ENCODE measurements around the gene CAMTA1. TPM values are rescaled to one million over a fixed set of nuclear protein-coding genes. Genes with fewer than 3 reads are reported as not detected.
A peak's percentile ranks its signal among the peaks of the same experiment; 100 is the strongest.
"Not testable (repeated sequence)": the region's sequence is repeated elsewhere in the genome, so short reads cannot be mapped to it uniquely, and the experiment has no call there.

Gene CAMTA1
- total RNA-seq, 1 donor from 2014 or later, result 63.8 TPM

DNA sequence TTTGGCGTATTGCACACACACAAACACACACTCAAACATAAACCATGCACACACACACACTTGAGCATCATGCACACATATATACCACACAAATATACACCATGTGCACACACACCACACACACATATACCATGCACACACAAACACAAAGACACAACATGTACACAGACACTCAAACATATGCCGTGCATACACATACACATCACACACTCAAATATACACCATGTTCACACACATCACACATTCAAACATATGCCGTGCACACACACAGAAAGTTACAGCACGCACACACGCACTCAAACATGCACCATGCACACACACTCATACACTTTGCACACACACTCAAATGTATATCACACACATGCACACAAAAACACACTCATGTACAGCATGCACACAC is 361.5 kb downstream of the CAMTA1 start:
- no peak overlapping the region for H3K4me3 Mint-ChIP-seq (ENCODE audit: unreplicated experiment)
- H3K27me3 Mint-ChIP-seq (ENCODE audit: low read depth), result peaks cover 2% of the 10 kb centered on the region
- H3K36me3 Mint-ChIP-seq (ENCODE audit: low read depth), result no peaks in the 10 kb centered on the region
- no peak for DNase-seq (ENCODE audit: low spot score)
- H3K27ac Mint-ChIP-seq (ENCODE audit: unreplicated experiment), result no peak overlapping the region
- H3K4me1 Mint-ChIP-seq (ENCODE audit: low read depth), result peaks cover 8% of the 10 kb centered on the region
- no peaks in the 10 kb centered on the region for H3K9me3 Mint-ChIP-seq (ENCODE audit: low read depth)
- TF ChIP-seq, protein P1, sequence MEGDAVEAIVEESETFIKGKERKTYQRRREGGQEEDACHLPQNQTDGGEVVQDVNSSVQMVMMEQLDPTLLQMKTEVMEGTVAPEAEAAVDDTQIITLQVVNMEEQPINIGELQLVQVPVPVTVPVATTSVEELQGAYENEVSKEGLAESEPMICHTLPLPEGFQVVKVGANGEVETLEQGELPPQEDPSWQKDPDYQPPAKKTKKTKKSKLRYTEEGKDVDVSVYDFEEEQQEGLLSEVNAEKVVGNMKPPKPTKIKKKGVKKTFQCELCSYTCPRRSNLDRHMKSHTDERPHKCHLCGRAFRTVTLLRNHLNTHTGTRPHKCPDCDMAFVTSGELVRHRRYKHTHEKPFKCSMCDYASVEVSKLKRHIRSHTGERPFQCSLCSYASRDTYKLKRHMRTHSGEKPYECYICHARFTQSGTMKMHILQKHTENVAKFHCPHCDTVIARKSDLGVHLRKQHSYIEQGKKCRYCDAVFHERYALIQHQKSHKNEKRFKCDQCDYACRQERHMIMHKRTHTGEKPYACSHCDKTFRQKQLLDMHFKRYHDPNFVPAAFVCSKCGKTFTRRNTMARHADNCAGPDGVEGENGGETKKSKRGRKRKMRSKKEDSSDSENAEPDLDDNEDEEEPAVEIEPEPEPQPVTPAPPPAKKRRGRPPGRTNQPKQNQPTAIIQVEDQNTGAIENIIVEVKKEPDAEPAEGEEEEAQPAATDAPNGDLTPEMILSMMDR (IDR thresholded peaks at IDR 0.05), result no peak

DNA sequence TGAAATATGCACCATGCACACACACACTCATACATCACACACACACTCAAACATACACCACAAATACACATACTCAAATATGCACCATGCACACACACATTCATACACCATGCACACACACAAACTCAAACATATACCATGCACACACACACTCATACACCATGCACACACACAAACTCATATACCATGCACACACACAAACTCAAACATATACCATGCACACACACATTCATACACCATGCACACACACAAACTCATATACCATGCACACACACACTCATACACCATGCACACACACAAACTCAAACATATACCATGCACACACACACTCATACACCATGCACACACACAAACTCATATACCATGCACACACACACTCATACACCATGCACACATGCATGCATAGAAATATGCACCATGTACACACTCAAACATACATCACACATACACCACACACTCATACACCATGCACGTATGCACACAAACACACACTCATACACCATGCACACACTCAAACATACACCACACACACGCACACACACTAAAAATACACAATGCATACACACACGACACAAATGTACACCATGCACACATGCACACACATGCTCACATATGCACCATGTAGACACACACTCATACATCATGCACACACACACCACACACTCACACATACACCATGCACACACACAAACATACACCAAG is 362.5 kb downstream of the CAMTA1 start:
- not testable (repeated sequence) for H3K4me3 Mint-ChIP-seq (ENCODE audit: unreplicated experiment); H3K36me3 Mint-ChIP-seq (ENCODE audit: low read depth); H3K27me3 Mint-ChIP-seq (ENCODE audit: low read depth); H3K9me3 Mint-ChIP-seq (ENCODE audit: low read depth); H3K4me1 Mint-ChIP-seq (ENCODE audit: low read depth); H3K27ac Mint-ChIP-seq (ENCODE audit: unreplicated experiment); DNase-seq (ENCODE audit: low spot score)

GRCh38 chr1:7149080-7149838 is 364.0 kb downstream of the CAMTA1 start:
- H3K27ac Mint-ChIP-seq (ENCODE audit: unreplicated experiment), result peak overlapping the region; percentile 29

GRCh38 chr1:7150724-7151280 is 365.5 kb downstream of the CAMTA1 start:
- H3K27me3 Mint-ChIP-seq (ENCODE audit: low read depth), result peaks cover 4% of the 10 kb centered on the region
- no peaks in the 10 kb centered on the region for H3K9me3 Mint-ChIP-seq (ENCODE audit: low read depth)
- no peak for DNase-seq (ENCODE audit: low spot score)
- H3K4me3 Mint-ChIP-seq (ENCODE audit: unreplicated experiment), result no peak overlapping the region
- H3K4me1 Mint-ChIP-seq (ENCODE audit: low read depth), result peaks cover 8% of the 10 kb centered on the region
- H3K36me3 Mint-ChIP-seq (ENCODE audit: low read depth), result no peaks in the 10 kb centered on the region
- TF ChIP-seq, protein P1 (IDR thresholded peaks at IDR 0.05), result no peak
- no peak overlapping the region for H3K27ac Mint-ChIP-seq (ENCODE audit: unreplicated experiment)

More at GRCh38 chr1:7149080-7149838, 364.0 kb downstream of the CAMTA1 start:
- H3K4me1 Mint-ChIP-seq (ENCODE audit: low read depth), result peaks cover 8% of the 10 kb centered on the region
- peaks cover 4% of the 10 kb centered on the region for H3K27me3 Mint-ChIP-seq (ENCODE audit: low read depth)
- H3K36me3 Mint-ChIP-seq (ENCODE audit: low read depth), result no peaks in the 10 kb centered on the region
- no peaks in the 10 kb centered on the region for H3K9me3 Mint-ChIP-seq (ENCODE audit: low read depth)
- DNase-seq (ENCODE audit: low spot score), result no peak
- TF ChIP-seq, protein P1 (IDR thresholded peaks at IDR 0.05), result no peak
- peak overlapping the region; percentile 38 for H3K4me3 Mint-ChIP-seq (ENCODE audit: unreplicated experiment)

DNA sequence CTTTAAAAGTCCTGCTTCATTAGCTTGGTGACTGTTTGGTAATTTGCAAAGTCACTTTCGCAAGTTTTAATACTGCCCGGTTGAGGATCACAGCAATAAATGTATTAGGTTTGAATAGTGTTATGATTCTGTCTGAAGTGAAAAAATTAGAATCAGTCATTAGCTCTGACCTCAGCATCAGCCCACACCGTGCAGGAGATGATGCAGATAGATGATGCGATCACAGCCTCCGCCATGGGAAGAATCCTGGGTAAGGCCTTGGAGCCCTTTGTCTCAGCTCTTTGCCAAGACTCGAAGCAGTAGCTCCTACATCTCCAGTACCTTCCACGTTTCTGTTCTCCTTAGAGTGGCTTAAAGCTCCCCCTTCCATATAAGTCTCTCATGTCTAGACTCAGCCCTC is 366.7 kb downstream of the CAMTA1 start:
- DNase-seq (ENCODE audit: low spot score), result no peak
- TF ChIP-seq, protein P1 (IDR thresholded peaks at IDR 0.05), result no peak
- Mint-ChIP-seq H3K9me3 (ENCODE audit: low read depth) (no peaks in the 10 kb centered on the region), H3K36me3 (ENCODE audit: low read depth) (no peaks in the 10 kb centered on the region), H3K4me1 (ENCODE audit: low read depth) (peaks cover 8% of the 10 kb centered on the region), H3K27me3 (ENCODE audit: low read depth) (peaks cover 4% of the 10 kb centered on the region), H3K27ac (ENCODE audit: unreplicated experiment) (no peak overlapping the region), H3K4me3 (ENCODE audit: unreplicated experiment) (no peak overlapping the region)
